DOHH2 (cell line): ENCODE data around the gene TMEM214.

Experiments
- H3F3A ChIP-seq: fragments of 200-600 bp; sonication (generic), shearing (Covaris generic); 2 replicates; pipeline ENCODE4 v1.6.0; 2016; ENCODE audit warnings: antibody characterized with exemption, mild to moderate bottlenecking; ENCODE audit not compliant: control insufficient read depth, insufficient read depth
- H3K27ac ChIP-seq: fragments of 200-600 bp; sonication (generic); 2 replicates; pipeline ENCODE4 v1.5.1; 2014; ENCODE audit warnings: low read depth, mild to moderate bottlenecking, low read length, moderate library complexity
- H3K27me3 ChIP-seq: fragments of 200-600 bp; sonication (generic); 2 replicates; pipeline ENCODE4 v1.6.1; 2014; ENCODE audit warnings: mild to moderate bottlenecking, low read length, mixed read lengths; ENCODE audit not compliant: control insufficient read depth
- H3K36me3 ChIP-seq: fragments of 200-600 bp; sonication (generic); 2 replicates; pipeline ENCODE4 v1.6.1; 2014; ENCODE audit warnings: mild to moderate bottlenecking, low read length, moderate library complexity, mixed read lengths; ENCODE audit not compliant: control insufficient read depth
- H3K4me1 ChIP-seq: fragments of 200-600 bp; sonication (generic); 2 replicates; pipeline ENCODE4 v1.6.1; 2014; ENCODE audit warnings: mild to moderate bottlenecking, low read length, mixed read lengths; ENCODE audit not compliant: control insufficient read depth
- H3K4me2 ChIP-seq: fragments of 200-600 bp; sonication (generic); 2 replicates; pipeline ENCODE4 v1.6.0; 2014; ENCODE audit warnings: mild to moderate bottlenecking, low read length, moderate library complexity
- H3K4me3 ChIP-seq: fragments of 200-600 bp; sonication (generic); 2 replicates; pipeline ENCODE4 v1.5.1; 2014; ENCODE audit warnings: mild to moderate bottlenecking, low read length, mixed read lengths
- H3K79me2 ChIP-seq: fragments of 200-600 bp; sonication (generic); 2 replicates; pipeline ENCODE4 v1.6.1; 2014; ENCODE audit warnings: mild to moderate bottlenecking, low read length, mixed read lengths; ENCODE audit not compliant: control insufficient read depth
- H3K9me2 ChIP-seq: fragments of 200-600 bp; sonication (generic); replicated peaks from 2 replicates; pipeline ENCODE4 v1.6.1; 2014; ENCODE audit warnings: mild to moderate bottlenecking, low read length, mixed read lengths; ENCODE audit not compliant: control insufficient read depth
- H3K9me3 ChIP-seq: fragments of 200-600 bp; sonication (generic); 2 replicates; pipeline ENCODE4 v1.6.1; 2014; ENCODE audit warnings: antibody characterized with exemption, low read length, mixed read lengths; ENCODE audit not compliant: control insufficient read depth, insufficient read depth
- H4K20me1 ChIP-seq: fragments of 200-600 bp; sonication (generic); 2 replicates; pipeline ENCODE4 v1.6.0; 2014; ENCODE audit warnings: low read depth, mild to moderate bottlenecking, antibody characterized with exemption, low read length, moderate library complexity; ENCODE audit not compliant: control insufficient read depth, insufficient read depth
- CTCF ChIP-seq: fragments of 200-600 bp; sonication (generic); IDR thresholded peaks from one replicate; pipeline ENCODE4 v1.5.1; 2014; ENCODE audit warnings: antibody characterized with exemption, mild to moderate bottlenecking, low read depth, low read length; ENCODE audit not compliant: poor library complexity, severe bottlenecking
- EZH2phosphoT487 ChIP-seq: fragments of 200-600 bp; sonication (generic); IDR thresholded peaks from 2 replicates; pipeline ENCODE4 v1.6.1; 2017; ENCODE audit warnings: borderline replicate concordance, mild to moderate bottlenecking, antibody characterized with exemption, low read length, moderate library complexity, mixed read lengths

TMEM214 gene

GRCh38 chr2:27024812-27025211 lies 8.0 kb upstream of the TMEM214 start:
- Histone ChIP-seq H4K20me1 (no peaks in the 10 kb centered on the region), H3K36me3 (no peaks in the 10 kb centered on the region), H3K4me3 (no peak overlapping the region), H3K4me1 (no peaks in the 10 kb centered on the region), H3F3A (no peaks in the 10 kb centered on the region), H3K9me2 (no peaks in the 10 kb centered on the region), H3K4me2 (no peak overlapping the region), H3K9me3 (no peaks in the 10 kb centered on the region), H3K27ac (no peak overlapping the region), H3K79me2 (no peaks in the 10 kb centered on the region), H3K27me3 (no peaks in the 10 kb centered on the region)
- TF ChIP-seq EZH2phosphoT487 (no peak), CTCF (no peak)

- no peaks in the 10 kb centered on the region for H4K20me1 ChIP-seq
- H3F3A ChIP-seq: no peaks in the 10 kb centered on the region
- TF ChIP-seq CTCF (no peak), EZH2phosphoT487 (no peak)
- H3K4me3 ChIP-seq: no peak overlapping the region
- no peaks in the 10 kb centered on the region for H3K36me3 ChIP-seq
- H3K79me2 ChIP-seq: no peaks in the 10 kb centered on the region
- no peaks in the 10 kb centered on the region for H3K27me3 ChIP-seq
- no peak overlapping the region for H3K27ac ChIP-seq
- H3K4me2 ChIP-seq: no peak overlapping the region
- H3K9me3 ChIP-seq: no peaks in the 10 kb centered on the region
- no peaks in the 10 kb centered on the region for H3K9me2 ChIP-seq
- H3K4me1 ChIP-seq: no peaks in the 10 kb centered on the region
These were observed 7.4 kb upstream of the TMEM214 start for GRCh38 chr2:27025281-27025800.

GRCh38 chr2:27025861-27026851 lies 6.6 kb upstream of the TMEM214 start:
- H3K4me2 ChIP-seq: no peak overlapping the region

More at GRCh38 chr2:27025861-27026851, 6.6 kb upstream of the TMEM214 start:
- H3K4me1 ChIP-seq: no peaks in the 10 kb centered on the region
- no peaks in the 10 kb centered on the region for H3K9me3 ChIP-seq
- no peaks in the 10 kb centered on the region for H4K20me1 ChIP-seq
- no peak overlapping the region for H3K27ac ChIP-seq
- no peaks in the 10 kb centered on the region for H3K79me2 ChIP-seq
- no peak overlapping the region for H3K4me3 ChIP-seq
- H3K9me2 ChIP-seq: no peaks in the 10 kb centered on the region
- no peaks in the 10 kb centered on the region for H3K36me3 ChIP-seq
- TF ChIP-seq CTCF: no peak
- TF ChIP-seq EZH2phosphoT487: no peak
- no peaks in the 10 kb centered on the region for H3K27me3 ChIP-seq
- H3F3A ChIP-seq: no peaks in the 10 kb centered on the region
